Amniotic epithelial cell (primary cell): ENCODE data around the gene LKAAEAR1.
A peak's percentile ranks its signal among the peaks of the same experiment; 100 is the strongest.

Source experiments
- DNase-seq: peaks from one replicate; pipeline ENCODE4 v3.0.0-alpha.2; 2010; ENCODE audit warnings: low read depth

LKAAEAR1 gene

DNA sequence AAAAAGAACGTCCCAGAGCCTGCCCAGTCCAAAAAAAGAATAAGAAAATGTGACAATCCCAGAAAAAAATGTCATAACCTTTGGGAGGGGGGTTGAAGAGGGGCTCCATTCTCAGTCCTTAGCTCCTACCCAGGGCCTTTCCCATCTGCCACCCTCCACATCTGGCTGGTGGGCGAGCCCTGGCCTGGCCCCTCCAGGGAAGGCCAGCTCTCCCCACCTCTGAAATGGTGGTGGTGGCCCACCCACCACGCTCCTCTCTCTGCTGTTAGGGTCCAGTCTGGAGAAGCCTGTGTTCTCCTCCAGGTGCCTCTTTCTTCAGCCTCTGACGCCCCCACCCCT lies 5.3 kb downstream of the LKAAEAR1 start:
- no peak for DNase-seq

DNA sequence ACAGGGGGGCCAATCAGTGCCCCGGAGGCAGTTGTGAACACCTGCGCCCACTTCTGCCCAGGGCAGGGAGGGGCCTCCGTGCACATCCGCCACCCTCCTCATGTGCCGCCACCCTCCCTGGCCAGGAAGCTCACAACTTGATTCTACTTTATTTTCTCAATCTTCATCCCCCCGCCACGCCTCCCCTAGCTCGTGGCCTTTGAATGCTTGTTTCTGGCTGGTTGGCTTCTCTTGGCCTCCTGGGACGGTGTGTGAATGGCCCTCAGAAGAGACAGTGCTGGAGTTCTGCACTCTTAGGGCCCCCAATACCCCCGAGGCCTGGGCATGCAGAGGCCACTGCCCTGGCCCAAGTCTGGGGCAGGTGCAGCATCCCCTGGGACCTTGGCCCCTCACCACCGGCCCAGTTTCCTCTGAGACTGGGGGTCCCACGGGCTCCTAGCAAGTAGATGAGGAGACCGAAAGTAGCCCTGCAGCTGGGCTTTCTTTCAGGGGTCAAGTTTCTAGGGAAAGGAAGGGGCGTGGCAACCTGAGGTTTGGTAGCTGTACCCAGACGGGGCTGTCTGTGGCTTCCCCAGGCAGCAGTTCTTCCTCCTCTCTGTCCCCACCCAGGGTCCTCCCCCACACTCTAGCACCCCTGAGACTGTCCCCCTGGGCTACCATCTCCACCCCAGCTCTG lies 6.2 kb downstream of the LKAAEAR1 start:
- DNase-seq, result no peak

- DNase-seq, result no peak
Measured at GRCh38 chr20:64077541-64077875, 6.7 kb downstream of the LKAAEAR1 start.

DNA sequence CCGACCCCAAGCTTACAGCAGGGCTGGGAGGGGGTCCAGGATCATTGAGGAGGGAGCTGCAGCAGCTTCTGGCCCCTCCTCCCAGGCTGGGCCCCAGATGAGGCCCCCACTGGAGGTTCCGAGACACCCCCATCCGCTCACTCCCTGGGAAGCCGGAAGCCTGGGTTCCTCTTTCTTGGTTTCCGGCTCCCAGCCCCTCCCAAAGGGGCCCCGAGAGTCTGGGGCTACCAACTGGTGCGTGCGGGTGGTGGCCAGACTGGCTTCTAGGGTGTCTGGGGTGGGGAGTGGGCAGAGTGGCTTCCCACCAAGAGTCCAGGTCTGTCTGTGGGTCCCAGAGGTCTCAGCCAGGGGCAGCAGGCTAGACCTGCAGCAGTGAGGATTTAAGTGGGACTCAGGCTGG lies 7.1 kb downstream of the LKAAEAR1 start:
- no peak for DNase-seq

GRCh38 chr20:64076061-64076997 lies 7.9 kb downstream of the LKAAEAR1 start:
- DNase-seq, result no peak

GRCh38 chr20:64075556-64075955 lies 8.6 kb downstream of the LKAAEAR1 start:
- no peak for DNase-seq

GRCh38 chr20:64074963-64075362 lies 9.2 kb downstream of the LKAAEAR1 start:
- no peak for DNase-seq

GRCh38 chr20:64074184-64074789 lies 9.9 kb downstream of the LKAAEAR1 start:
- DNase-seq, result no peak

GRCh38 chr20:64073476-64074183 lies 10.6 kb downstream of the LKAAEAR1 start:
- DNase-seq, result no peak

DNA sequence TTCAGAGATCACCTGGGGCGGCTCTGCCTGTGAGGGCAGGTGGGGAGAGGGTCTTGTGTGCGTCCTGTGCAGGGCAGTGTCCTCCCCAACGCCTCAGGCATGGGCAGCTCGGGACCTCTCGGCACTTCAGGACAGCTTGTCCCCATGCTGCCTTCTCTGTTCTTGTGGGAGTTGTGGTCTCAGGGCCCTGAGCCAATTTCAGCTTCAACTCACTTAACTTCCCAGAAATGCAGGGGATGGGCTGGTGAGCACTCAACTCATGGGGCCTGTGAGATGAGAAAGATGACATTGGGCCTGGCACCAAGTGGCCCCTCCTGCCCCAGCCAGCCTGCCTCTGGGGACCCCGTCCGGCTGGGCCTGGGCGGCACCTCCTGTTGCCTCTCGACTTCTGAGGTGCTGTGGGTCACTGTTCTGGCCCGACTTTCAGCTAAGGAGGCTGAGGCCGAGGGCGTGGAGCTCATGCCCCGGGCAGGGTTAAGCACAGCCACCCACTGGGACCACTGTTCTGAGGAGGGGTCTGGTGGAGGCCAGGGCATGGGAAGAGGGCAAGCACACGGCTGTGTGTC lies 11.6 kb downstream of the LKAAEAR1 start:
- DNase-seq, result no peak

DNA sequence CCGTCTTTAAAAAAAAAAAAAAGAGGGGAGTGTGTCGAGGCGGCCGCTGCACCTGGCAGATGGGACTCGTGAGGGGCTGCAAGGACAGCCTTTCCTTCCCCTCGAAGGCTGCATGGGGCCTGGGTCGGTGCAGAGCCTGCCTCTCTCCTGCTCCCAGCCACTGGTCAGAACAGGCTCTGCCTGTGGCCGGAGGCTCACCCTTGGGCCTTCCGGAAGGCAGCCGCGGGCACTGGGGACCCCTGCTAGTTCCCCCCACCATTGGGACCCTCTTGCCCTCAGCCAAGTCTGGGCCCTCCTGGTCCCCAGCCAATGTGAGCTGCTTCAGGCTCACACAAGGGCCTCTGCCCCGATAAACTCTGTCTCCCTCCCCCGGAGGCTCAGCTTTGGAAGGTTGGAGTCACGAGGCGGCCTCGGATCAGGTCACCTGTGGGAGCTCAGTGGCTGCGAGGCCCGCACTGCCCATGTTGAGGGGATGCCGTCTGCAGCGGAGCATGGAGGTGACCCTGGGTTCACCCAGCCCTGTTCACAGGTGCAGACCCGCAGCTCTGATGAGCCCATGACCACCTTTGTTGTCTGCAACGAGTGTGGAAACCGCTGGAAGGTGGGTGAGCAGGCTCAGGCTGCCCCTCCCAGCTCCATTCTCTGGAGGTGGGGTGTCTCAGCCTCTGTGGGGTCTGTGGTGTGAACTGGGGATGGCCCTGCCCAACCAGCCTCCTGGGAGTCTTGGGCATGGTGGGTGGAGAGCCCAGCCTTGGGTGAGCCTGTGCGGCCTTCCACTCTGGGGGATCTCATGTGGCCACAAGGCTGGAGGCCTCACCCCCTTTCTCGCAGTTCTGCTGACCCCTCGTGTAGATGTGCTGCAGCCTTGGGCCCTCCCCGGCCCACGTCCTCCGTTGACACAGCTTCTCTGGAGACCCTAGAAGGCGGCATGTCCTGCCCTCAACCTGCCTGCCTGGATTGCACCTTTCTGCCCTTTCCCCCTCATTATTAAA lies 12.6 kb downstream of the LKAAEAR1 start:
- no peak for DNase-seq

DNA sequence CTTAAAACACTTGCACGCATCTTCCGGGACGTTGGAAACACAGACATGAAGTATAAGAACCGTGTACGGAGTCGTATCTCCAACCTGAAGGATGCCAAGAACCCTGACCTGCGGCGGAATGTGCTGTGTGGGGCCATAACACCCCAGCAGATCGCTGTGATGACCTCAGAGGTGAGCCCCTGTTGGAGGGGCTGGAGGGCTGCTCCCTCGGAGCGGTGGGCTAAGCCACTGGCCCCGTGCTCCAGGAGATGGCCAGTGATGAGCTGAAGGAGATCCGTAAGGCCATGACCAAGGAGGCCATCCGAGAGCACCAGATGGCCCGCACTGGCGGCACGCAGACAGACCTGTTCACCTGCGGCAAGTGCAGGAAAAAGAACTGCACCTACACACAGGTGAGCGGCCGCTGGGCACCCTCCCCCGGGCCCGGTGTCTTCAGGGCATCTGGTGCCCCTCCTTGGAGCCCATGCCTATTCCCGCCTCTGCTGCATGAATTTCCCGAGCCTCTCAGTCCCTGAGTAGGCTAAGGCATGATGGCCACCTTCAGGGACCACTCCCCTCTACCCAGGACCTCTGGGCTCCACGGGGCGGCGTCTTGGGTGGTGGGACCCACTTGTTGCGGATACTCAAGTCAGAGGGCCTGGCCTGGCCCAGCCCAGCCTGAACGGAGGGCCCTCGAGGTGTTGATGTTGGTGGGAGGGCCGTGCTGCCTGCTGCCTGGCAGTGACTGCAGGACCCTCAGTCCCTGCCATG lies 13.8 kb downstream of the LKAAEAR1 start:
- DNase-seq, result no peak

DNA sequence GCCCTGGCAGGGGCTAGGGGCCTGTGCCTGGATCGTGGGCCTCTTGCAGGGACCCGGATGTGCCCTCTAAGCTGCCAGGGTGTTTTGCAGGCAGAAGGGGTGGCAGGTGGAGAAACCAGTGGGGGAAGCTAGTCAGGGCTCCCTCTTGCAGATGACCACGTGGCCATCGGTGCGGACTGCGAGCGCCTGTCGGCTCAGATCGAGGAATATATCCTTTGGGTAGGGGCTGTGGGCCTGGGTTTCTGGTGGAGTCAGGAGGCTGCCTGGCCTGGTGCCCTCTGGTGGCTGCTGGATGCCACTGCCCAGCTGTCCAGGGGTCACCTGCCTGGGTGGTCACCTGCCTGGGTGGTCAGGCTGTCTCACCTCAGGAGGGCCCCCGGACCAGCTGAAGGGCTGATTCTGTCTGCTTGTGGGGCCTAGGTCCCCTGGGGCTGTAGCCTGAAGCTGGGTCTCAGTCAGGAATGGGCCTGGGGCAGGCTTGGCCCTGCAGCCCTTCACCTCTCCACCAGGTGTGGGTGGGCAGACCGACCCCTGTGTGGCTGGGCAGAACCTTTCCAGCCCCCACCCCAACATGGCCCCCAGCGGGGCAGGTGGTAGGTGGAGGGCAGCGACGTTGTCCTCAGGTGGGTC lies 14.5 kb downstream of the LKAAEAR1 start:
- no peak for DNase-seq

DNA sequence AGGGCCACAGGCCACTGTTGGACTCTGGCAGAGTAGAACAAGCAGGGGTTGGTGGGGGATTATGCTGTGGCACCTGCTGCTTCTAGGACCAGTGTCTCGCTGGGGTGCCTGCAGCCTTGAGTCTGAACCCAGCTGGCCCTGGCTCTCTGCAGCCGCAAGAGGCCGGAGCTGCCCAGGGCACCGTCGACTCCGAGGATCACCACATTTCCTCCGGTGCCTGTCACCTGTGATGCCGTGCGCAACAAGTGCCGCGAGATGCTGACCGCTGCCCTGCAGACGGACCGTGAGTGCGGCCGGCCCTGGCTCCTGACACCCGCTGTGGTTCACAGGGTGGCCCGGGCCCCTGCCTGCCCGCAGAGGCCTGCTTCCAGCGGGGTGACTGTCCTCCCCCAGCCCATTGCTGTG lies 15.0 kb downstream of the LKAAEAR1 start:
- no peak for DNase-seq

DNA sequence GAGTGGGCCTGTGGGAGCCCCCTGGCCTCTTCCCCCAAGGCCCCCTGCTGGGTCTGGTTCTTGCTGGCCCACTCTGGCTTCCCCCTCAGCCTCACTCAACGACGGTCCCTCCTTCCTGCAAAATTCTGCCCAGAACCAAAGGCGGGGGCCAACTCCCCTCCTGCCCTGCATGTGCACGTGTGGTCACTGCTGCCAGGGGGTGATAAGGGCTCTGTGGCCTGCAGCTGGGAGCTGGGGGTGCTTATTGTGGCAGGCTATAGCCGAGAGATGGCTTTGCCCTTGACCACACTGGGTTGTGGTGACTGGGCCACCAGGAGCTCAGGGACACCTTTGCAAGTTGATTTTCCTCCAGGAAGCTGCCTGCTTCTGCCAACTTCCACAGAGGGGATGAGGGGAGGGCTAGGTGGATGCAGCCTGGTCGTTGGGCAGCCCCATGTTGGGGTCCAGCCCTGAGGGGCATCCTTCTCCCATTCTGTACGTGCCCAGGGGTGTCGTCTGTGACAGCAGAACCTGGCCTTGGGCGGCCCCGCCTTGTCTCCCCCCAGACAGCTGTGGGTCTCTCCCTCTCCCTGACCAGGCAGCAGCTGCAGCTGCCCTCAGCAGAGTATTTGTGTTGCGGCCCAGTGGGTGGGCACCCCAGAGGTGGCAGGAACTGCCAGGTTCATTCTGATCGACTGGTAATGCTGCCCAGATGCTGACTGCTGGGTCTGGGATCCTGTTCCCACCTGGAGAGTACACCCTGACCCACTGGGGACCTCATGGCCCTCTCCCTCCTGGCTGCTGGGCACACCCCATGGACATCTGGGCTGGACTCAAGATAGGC lies 15.6 kb downstream of the LKAAEAR1 start:
- DNase-seq, result no peak

GRCh38 chr20:64067733-64068307 lies 16.4 kb downstream of the LKAAEAR1 start:
- no peak for DNase-seq

- no peak for DNase-seq
Measured at GRCh38 chr20:64067005-64067632, 17.1 kb downstream of the LKAAEAR1 start.

GRCh38 chr20:64065974-64066343 lies 18.2 kb downstream of the LKAAEAR1 start:
- DNase-seq, result peak; percentile 87
